ENCODE results near the gene FILIP1.

DNA sequence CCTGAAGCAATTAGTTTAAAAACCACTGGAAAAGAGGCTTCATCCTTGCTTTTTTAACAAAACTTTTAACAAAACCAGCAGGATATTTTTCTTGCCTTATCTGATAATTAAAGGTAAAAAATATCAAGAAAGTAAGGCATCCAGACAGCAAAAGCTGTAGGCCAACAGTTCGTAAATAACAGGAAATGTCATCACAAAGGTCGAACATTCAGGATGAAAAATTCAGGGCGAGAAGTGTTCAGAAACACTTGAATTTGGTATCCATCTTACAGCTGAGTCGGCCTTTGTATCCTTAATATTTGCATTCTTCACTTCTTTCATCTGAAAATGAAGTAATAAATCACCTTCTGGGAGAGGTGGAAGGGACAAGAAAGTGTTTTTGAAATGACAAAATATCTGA is 8.2 kb upstream of the FILIP1 start:
- TF ChIP-seq CTCF (IDR thresholded peaks at IDR 0.05) (no peak), EP300 (IDR thresholded peaks at IDR 0.05; ENCODE audit: low read depth) (no peak), POLR2A (IDR thresholded peaks at IDR 0.05) (no peak)
